ENCODE measurements around the gene IL5.
A peak's percentile ranks its signal among the peaks of the same experiment; 100 is the strongest.

IL5 gene

DNA sequence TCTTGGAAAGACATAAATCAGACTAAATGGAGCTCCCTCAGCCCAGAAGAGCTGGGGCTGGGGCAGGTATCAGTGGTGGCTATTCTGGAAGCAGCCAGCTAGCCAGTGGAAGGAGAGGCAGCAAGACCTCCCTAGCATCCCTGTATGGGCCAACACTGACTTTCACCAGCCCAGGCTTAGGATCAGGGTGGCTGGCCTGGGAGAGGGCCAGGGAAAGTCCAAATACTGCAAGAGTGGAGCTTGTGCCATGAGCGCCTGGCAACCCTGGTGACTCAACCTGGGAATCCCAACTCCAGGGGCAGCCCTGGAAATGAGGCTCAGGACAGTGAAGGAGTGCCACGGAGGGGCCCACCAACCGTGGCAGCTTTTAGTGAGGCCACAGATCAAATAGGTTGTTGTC lies 45.2 kb downstream of the IL5 start:
- DNase-seq = no peak

DNA sequence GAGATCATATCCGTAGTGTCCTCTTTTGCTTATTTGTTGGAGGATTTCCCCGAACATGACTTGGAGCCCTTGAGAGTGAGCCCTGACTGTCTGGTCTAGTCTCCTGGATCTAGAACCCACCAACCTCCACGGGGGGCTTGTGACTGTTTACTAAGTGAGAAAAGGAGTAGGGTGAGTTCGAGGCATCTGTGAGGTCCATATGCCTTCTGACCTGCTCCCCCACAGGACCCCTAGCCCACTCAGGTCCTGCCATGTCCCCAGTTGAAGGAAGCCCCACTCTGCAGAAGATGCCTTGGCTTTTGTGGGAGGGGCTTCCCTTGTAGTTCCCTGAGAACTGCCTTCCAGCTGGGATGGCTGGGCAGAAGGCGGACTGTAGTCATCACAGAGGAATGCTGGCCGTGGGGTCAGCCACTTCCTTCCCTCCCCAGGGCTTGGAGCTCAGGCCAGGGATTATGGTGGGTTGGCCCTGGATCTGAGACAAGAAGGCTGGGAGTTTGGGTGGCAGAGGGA lies 45.8 kb downstream of the IL5 start:
- DNase-seq = no peak

DNA sequence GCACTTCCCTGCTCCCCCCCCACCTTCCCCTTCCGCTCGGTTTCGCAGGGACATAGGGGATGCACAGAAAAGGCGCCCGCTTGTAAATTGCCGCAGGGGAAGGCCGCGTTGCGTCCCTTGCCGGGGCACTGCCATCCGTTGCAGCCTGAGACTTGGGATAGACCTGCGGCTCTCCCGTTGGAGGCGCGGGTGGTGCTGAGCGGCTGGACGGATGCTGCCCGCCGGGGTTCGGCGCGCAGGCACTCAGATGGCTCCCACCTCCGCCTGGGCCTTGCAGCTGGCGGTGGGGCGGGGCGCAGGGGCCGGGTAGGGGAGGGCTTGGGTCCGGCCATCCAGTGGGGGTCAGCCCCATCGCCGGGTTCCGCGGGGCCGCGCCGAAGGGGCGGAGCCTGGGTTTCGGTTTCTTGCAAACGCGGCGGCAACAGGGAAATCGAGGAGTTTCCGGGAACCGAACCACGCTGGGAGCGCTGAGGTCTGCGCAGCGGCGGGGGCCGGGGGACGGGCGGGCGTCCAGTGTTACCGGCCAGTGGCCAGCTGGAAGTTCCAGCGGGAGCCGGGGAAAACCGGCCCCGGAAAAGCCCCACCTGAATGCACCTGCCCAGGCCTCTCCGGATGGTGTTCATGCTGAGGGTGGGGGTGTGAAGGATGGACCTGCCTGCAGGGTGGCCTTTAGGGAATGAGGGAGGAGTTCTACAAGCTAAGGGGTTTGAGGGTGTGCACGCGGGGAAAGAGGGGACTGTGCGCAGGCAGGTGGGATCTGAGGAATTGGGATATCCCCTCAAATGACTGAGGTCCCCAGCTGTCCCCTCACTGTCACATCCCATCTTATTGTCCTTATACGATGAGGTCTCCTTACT lies 46.5 kb downstream of the IL5 start:
- DNase-seq = peak; percentile 86

DNA sequence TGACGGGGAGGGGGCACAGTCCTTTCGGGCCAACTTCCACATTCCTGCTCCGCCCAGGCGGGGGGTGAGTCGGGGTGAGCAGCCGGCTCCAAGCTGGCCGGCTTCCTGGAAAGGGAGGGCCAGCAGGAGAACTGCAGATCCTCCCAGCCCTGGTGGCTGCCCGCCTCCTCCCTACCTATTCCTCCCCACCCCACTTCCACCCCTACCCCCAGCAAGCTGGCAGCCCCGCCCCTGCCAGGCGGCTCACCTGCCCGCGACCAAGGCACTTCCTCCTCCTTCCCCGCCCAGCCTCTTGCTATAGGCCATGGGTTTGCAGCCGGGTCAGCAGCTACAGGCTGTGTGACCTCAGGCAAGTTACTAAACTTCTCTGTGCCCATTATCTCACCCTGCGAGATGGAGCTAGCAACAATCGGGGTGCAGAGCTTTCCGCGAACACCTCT lies 47.1 kb downstream of the IL5 start:
- DNase-seq = peak; percentile 95

DNA sequence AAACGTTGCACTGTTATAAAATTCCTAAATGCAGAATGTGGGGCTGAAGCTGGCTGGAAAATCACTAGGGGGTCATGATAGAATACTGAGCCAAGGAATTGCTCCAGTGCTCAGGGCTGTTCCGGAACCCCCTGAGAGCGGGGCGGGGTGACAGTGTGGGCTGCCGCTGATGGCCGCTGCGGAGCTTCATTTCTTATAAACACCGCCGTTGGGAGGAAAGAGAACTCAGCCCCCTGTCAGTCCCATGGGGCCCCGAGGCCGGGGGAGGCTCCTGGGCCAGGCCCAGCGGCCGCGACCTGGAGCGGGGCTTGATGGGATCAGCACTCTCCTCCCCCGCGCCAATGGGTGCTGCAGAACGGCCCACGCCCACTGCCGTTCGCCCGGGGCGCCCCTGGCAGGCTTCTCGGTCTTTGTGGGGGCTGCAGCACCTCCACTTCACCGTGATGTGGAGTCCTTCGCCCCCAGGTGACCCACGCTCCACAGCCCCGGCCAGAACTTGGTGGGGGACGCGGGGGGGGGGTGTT lies 47.6 kb downstream of the IL5 start:
- DNase-seq = peak; percentile 82

DNA sequence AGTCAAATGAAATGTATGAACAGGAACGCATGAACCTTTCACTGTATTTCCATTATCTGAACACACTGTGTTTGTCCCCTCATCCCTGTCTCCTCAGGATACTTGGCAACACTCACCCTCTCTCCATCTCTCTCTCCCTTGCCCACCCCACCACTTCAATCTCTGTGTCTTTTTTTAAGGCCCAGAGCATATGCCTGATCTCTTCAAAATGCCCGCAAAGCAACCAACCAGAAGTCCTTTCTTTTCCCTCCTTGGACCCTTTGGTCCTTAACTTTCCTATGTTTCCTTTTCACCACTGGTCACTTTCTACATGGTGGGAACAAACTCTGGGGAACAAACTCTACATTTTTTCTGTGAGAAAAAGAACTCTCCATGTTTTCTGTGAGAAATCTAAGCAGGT lies 49.5 kb downstream of the IL5 start:
- DNase-seq = no peak

DNA sequence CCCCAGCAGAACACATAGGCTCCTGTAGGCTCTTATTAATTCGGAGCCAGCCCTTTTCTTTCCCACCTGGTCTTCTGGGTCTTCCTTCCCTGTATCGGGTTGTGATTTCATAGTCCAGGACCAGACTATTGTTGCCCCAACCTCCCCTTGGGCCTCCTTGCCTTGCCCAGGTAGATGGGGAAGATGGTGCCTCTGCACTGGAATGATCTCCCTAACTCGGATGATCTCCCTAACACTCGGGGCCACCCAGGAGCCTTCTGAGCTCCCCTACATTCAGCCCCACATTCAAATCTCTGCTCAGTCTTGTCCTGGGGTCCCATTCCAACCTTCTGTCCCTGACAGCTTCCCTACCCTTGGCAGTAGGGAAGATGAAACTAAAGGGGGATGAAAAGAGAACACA lies 50.1 kb downstream of the IL5 start:
- no peak for DNase-seq

DNA sequence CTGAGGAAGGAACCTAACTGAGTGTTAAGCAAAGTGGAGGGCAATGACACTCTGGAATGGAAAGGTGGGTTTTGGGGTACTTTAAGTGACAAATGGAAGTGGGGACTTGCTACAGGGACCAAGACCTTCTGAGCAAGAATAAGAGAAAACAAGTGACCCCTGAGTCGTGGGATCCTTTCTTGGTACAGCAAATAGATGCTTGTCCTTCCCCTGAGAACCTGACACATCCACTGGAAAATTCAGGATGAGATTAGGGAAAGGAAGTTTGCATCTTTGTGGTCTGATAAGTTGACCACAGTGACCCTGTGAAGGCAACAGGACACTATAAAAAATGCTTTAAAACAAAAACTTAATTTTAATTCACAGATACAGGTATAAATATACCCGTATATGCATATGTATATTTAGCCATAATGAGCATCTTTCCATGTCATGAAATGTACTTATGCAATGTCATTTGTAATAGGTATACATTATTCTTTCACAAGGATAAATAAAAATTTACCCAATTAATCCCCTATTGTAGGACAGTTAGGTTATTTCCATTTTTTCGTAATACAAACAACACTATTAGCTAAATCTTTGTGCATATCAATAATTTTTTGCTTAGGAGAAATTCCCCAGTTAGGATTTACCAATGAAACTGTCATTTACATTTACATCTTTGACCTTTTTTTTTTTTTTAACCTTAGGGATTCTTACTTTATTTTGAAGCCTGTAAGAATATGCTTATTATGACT lies 50.8 kb downstream of the IL5 start:
- DNase-seq = no peak

Measured in activated CD4-positive, alpha-beta T cell treated with anti-CD3 and anti-CD28 coated beads, Interleukin-2, Interleukin-6, amounts not matched to agents 100 ng/mL and 50 ng/mL, durations not matched to agents 16 hours and 8 hours (primary cell).